ENCODE data around the gene PTPN3.

DNA sequence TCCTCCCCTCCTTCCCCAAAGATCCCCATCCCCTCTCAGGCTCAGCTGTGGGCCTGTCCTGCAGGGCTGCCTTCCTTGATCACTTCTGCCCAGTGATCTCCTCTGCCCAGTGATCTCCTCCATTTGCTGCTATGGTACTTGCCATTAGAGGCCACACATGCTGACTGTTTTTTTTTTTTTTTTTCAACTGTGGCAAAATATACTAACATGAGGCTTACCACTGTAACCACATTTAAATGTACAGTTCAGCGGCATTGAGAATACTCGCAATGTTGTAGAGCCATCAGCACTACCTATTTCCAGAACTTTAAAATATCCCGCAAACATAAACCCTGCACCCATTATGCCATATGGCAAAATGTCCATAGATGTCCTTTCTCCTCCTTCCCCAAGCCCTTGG lies 115.5 kb downstream of the PTPN3 start:
- TF ChIP-seq, protein P1, sequence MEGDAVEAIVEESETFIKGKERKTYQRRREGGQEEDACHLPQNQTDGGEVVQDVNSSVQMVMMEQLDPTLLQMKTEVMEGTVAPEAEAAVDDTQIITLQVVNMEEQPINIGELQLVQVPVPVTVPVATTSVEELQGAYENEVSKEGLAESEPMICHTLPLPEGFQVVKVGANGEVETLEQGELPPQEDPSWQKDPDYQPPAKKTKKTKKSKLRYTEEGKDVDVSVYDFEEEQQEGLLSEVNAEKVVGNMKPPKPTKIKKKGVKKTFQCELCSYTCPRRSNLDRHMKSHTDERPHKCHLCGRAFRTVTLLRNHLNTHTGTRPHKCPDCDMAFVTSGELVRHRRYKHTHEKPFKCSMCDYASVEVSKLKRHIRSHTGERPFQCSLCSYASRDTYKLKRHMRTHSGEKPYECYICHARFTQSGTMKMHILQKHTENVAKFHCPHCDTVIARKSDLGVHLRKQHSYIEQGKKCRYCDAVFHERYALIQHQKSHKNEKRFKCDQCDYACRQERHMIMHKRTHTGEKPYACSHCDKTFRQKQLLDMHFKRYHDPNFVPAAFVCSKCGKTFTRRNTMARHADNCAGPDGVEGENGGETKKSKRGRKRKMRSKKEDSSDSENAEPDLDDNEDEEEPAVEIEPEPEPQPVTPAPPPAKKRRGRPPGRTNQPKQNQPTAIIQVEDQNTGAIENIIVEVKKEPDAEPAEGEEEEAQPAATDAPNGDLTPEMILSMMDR (IDR thresholded peaks at IDR 0.05), result no peak
- TF ChIP-seq POLR2A (IDR thresholded peaks at IDR 0.05), result no peak

All from esophagus squamous epithelium (tissue), 4 donors.